Measurements from ENCODE around the gene C1orf50. TPM values are rescaled to one million over a fixed set of nuclear protein-coding genes. Genes with fewer than 3 reads are reported as not detected.

Gene C1orf50
- total RNA-seq, 1 experiment from 2014 or later, result 5.1 TPM

DNA sequence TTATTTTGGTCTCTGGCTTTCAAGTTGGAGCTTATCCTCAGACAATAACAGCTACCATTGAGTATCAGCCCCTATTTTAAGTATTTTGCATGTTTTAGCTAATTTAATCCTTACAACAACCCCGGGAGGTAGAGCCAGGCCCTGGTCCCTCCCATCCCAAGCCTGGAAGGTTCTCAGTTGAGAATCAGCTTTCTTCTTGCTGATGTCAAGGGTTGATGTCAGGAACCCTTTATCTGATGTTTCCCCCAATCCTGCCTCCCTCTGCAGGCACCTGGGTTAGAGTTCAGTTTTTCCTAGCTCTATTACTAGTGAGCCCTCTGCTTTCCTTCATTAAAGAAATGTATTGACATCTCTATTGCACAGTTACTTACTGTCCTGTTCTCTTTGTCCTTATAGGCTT lies 53.8 kb downstream of the C1orf50 start:
- no peaks in the 10 kb centered on the region for H3K9me3 Mint-ChIP-seq
- POLR2A ChIA-PET, result interaction anchor here (1.4 kb wide), 1 partner anchor 26 kb away, joined by 7 read pairs; the partner anchor contains the start of gene ZNF691

GRCh38 chr1:42821690-42822089 lies 54.6 kb downstream of the C1orf50 start:
- ATAC-seq, result no peak
- no peak overlapping the region for H3K4me3 Mint-ChIP-seq

More for the DNA sequence above, 53.8 kb downstream of the C1orf50 start:
- no peaks in the 10 kb centered on the region for H3K27me3 Mint-ChIP-seq (ENCODE audit: low read depth)
- peaks cover 30% of the 10 kb centered on the region for H3K4me1 Mint-ChIP-seq
- ATAC-seq (no peak), DNase-seq (ENCODE audit: low spot score) (no peak)
- no peaks in the 10 kb centered on the region; the same call in 1 of the 2 replicates for H3K36me3 Mint-ChIP-seq
- no peak overlapping the region; the same call in 1 of the 2 replicates for H3K27ac Mint-ChIP-seq
- H3K4me3 Mint-ChIP-seq, result no peak overlapping the region
- CTCF ChIA-PET, result interaction anchor here (0.5 to 1.7 kb wide), 7 partner anchors 25 to 253 kb away, joined by 3 to 9 read pairs (median 5); partner anchors contain the start of genes C1orf50, P3H1 and ZNF691
- no peak for TF ChIP-seq ESRRA (CRISPR knock-in tag; IDR thresholded peaks at IDR 0.05; ENCODE audit: borderline replicate concordance)
- TF ChIP-seq EMX1 (CRISPR knock-in tag; IDR thresholded peaks at IDR 0.05), result no peak
- TF ChIP-seq HMGA2 (CRISPR knock-in tag; IDR thresholded peaks at IDR 0.05), result no peak
- no peak for TF ChIP-seq TP53 (CRISPR knock-in tag; IDR thresholded peaks at IDR 0.05)
- no peak for TF ChIP-seq SMAD3 (CRISPR knock-in tag; IDR thresholded peaks at IDR 0.05; ENCODE audit: borderline replicate concordance)
- TF ChIP-seq, protein P1, sequence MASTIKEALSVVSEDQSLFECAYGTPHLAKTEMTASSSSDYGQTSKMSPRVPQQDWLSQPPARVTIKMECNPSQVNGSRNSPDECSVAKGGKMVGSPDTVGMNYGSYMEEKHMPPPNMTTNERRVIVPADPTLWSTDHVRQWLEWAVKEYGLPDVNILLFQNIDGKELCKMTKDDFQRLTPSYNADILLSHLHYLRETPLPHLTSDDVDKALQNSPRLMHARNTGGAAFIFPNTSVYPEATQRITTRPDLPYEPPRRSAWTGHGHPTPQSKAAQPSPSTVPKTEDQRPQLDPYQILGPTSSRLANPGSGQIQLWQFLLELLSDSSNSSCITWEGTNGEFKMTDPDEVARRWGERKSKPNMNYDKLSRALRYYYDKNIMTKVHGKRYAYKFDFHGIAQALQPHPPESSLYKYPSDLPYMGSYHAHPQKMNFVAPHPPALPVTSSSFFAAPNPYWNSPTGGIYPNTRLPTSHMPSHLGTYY (CRISPR knock-in tag; IDR thresholded peaks at IDR 0.05), result no peak
- no peak for TF ChIP-seq SMAD4 (CRISPR knock-in tag; IDR thresholded peaks at IDR 0.05)
- TF ChIP-seq ZNF416 (CRISPR knock-in tag; IDR thresholded peaks at IDR 0.05), result no peak
- TF ChIP-seq CDX4 (CRISPR knock-in tag; IDR thresholded peaks at IDR 0.05; ENCODE audit: borderline replicate concordance), result no peak
- no peak for TF ChIP-seq TEAD1 (CRISPR knock-in tag; IDR thresholded peaks at IDR 0.05)
- TF ChIP-seq, protein P2, sequence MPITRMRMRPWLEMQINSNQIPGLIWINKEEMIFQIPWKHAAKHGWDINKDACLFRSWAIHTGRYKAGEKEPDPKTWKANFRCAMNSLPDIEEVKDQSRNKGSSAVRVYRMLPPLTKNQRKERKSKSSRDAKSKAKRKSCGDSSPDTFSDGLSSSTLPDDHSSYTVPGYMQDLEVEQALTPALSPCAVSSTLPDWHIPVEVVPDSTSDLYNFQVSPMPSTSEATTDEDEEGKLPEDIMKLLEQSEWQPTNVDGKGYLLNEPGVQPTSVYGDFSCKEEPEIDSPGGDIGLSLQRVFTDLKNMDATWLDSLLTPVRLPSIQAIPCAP (CRISPR knock-in tag; IDR thresholded peaks at IDR 0.05), result no peak
- TF ChIP-seq ATF1 (CRISPR knock-in tag; IDR thresholded peaks at IDR 0.05), result no peak
- no peak for TF ChIP-seq NFYB (CRISPR knock-in tag; conservative IDR thresholded peaks at IDR 0.05; ENCODE audit: low read depth)

GRCh38 chr1:42822800-42823392 lies 55.8 kb downstream of the C1orf50 start:
- CTCF ChIA-PET, result interaction anchor here (1.3 kb wide), 1 partner anchor 23 kb away, joined by 3 read pairs; the partner anchor contains the start of gene ZNF691
- Mint-ChIP-seq H3K27ac (no peak overlapping the region), H3K4me3 (no peak overlapping the region)
- TF ChIP-seq ZBTB21 (CRISPR knock-in tag; IDR thresholded peaks at IDR 0.05; ENCODE audit: borderline replicate concordance), result no peak
- no peak for TF ChIP-seq NFYB (CRISPR knock-in tag; conservative IDR thresholded peaks at IDR 0.05; ENCODE audit: low read depth)
- TF ChIP-seq, protein P3, sequence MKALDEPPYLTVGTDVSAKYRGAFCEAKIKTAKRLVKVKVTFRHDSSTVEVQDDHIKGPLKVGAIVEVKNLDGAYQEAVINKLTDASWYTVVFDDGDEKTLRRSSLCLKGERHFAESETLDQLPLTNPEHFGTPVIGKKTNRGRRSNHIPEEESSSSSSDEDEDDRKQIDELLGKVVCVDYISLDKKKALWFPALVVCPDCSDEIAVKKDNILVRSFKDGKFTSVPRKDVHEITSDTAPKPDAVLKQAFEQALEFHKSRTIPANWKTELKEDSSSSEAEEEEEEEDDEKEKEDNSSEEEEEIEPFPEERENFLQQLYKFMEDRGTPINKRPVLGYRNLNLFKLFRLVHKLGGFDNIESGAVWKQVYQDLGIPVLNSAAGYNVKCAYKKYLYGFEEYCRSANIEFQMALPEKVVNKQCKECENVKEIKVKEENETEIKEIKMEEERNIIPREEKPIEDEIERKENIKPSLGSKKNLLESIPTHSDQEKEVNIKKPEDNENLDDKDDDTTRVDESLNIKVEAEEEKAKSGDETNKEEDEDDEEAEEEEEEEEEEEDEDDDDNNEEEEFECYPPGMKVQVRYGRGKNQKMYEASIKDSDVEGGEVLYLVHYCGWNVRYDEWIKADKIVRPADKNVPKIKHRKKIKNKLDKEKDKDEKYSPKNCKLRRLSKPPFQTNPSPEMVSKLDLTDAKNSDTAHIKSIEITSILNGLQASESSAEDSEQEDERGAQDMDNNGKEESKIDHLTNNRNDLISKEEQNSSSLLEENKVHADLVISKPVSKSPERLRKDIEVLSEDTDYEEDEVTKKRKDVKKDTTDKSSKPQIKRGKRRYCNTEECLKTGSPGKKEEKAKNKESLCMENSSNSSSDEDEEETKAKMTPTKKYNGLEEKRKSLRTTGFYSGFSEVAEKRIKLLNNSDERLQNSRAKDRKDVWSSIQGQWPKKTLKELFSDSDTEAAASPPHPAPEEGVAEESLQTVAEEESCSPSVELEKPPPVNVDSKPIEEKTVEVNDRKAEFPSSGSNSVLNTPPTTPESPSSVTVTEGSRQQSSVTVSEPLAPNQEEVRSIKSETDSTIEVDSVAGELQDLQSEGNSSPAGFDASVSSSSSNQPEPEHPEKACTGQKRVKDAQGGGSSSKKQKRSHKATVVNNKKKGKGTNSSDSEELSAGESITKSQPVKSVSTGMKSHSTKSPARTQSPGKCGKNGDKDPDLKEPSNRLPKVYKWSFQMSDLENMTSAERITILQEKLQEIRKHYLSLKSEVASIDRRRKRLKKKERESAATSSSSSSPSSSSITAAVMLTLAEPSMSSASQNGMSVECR (CRISPR knock-in tag; IDR thresholded peaks at IDR 0.05; ENCODE audit: borderline replicate concordance), result no peak
- TF ChIP-seq, protein P4, sequence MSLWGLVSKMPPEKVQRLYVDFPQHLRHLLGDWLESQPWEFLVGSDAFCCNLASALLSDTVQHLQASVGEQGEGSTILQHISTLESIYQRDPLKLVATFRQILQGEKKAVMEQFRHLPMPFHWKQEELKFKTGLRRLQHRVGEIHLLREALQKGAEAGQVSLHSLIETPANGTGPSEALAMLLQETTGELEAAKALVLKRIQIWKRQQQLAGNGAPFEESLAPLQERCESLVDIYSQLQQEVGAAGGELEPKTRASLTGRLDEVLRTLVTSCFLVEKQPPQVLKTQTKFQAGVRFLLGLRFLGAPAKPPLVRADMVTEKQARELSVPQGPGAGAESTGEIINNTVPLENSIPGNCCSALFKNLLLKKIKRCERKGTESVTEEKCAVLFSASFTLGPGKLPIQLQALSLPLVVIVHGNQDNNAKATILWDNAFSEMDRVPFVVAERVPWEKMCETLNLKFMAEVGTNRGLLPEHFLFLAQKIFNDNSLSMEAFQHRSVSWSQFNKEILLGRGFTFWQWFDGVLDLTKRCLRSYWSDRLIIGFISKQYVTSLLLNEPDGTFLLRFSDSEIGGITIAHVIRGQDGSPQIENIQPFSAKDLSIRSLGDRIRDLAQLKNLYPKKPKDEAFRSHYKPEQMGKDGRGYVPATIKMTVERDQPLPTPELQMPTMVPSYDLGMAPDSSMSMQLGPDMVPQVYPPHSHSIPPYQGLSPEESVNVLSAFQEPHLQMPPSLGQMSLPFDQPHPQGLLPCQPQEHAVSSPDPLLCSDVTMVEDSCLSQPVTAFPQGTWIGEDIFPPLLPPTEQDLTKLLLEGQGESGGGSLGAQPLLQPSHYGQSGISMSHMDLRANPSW (CRISPR knock-in tag; conservative IDR thresholded peaks at IDR 0.05; ENCODE audit: low read depth), result no peak
- TF ChIP-seq, protein P1 (CRISPR knock-in tag; IDR thresholded peaks at IDR 0.05), result no peak
- TF ChIP-seq, protein P5, sequence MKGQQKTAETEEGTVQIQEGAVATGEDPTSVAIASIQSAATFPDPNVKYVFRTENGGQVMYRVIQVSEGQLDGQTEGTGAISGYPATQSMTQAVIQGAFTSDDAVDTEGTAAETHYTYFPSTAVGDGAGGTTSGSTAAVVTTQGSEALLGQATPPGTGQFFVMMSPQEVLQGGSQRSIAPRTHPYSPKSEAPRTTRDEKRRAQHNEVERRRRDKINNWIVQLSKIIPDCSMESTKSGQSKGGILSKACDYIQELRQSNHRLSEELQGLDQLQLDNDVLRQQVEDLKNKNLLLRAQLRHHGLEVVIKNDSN (CRISPR knock-in tag; IDR thresholded peaks at IDR 0.05), result no peak
- no peak for TF ChIP-seq ZNF263 (CRISPR knock-in tag; IDR thresholded peaks at IDR 0.05; ENCODE audit: low read depth)

More at GRCh38 chr1:42821690-42822089, 54.6 kb downstream of the C1orf50 start:
- Mint-ChIP-seq H3K36me3 (no peaks in the 10 kb centered on the region), H3K27me3 (ENCODE audit: low read depth) (no peaks in the 10 kb centered on the region), H3K4me1 (peaks cover 23% of the 10 kb centered on the region), H3K9me3 (no peaks in the 10 kb centered on the region), H3K27ac (no peak overlapping the region)
- TF ChIP-seq ZNF121 (CRISPR knock-in tag; IDR thresholded peaks at IDR 0.05) (peak; percentile 84), FOXK1 (CRISPR knock-in tag; IDR thresholded peaks at IDR 0.05) (no peak), ESRRA (CRISPR knock-in tag; IDR thresholded peaks at IDR 0.05; ENCODE audit: borderline replicate concordance) (no peak)
- DNase-seq (ENCODE audit: low spot score), result no peak
- ChIA-PET POLR2A (interaction anchor here (1.4 kb wide), 1 partner anchor 25 kb away, joined by 7 read pairs; the partner anchor contains the start of gene ZNF691), CTCF (interaction anchor here (1.1 to 1.7 kb wide), 4 partner anchors 25 to 252 kb away, joined by 3 to 9 read pairs (median 6); partner anchors contain the start of genes C1orf50 and ZNF691)

More at GRCh38 chr1:42822800-42823392, 55.8 kb downstream of the C1orf50 start:
- DNase-seq (ENCODE audit: low spot score) (no peak), ATAC-seq (no peak)
- Mint-ChIP-seq H3K4me1 (peaks cover 21% of the 10 kb centered on the region), H3K36me3 (no peaks in the 10 kb centered on the region), H3K9me3 (no peaks in the 10 kb centered on the region), H3K27me3 (ENCODE audit: low read depth) (no peaks in the 10 kb centered on the region)
- POLR2A ChIA-PET, result no interaction called here
